GM12878 (cell line): ENCODE data around the gene ZNF43. TPM values are rescaled to one million over a fixed set of nuclear protein-coding genes. Genes with fewer than 3 reads are reported as not detected.

Experiments used
- CBX5 ChIP-seq: sonication (generic); IDR thresholded peaks from 2 replicates; pipeline ENCODE4 v1.6.1; 2016; ENCODE audit warnings: low read depth, moderate library complexity, mild to moderate bottlenecking, inconsistent platforms
- CREB1 ChIP-seq: IDR thresholded peaks from 2 replicates; pipeline ENCODE4 v1.6.1; 2012; ENCODE audit warnings: low read depth, mild to moderate bottlenecking, inconsistent platforms
- EGR1 ChIP-seq, 2 experiments: IDR thresholded peaks; 1 replicate in 1 of 2; 2 replicates in 1 of 2; pipeline ENCODE4 v1.6.1; 2011 to 2012; ENCODE audit warnings: low read depth in 2 of 2, low read length in 2 of 2, borderline replicate concordance in 1 of 2, mild to moderate bottlenecking in 1 of 2, moderate library complexity in 1 of 2
- ESRRA ChIP-seq: IDR thresholded peaks from 2 replicates; pipeline ENCODE4 v1.6.1; 2012; ENCODE audit warnings: mild to moderate bottlenecking, low read length, improper control_type of control experiment
- EZH2 ChIP-seq: IDR thresholded peaks from 2 replicates; pipeline ENCODE4 v1.6.1; 2012; ENCODE audit warnings: low read depth, mild to moderate bottlenecking, control low read depth, inconsistent platforms, low read length, borderline replicate concordance; ENCODE audit not compliant: control insufficient read depth
- FOXM1 ChIP-seq: IDR thresholded peaks from 2 replicates; pipeline ENCODE4 v1.6.1; 2012; ENCODE audit warnings: low read depth, mild to moderate bottlenecking, inconsistent platforms, low read length, moderate library complexity
- HDGF ChIP-seq: fragments of 450-650 bp; IDR thresholded peaks from 2 replicates; pipeline ENCODE4 v1.6.1; 2016; ENCODE audit warnings: antibody characterized with exemption
- KDM1A ChIP-seq: fragments of 200-600 bp; sonication (generic); IDR thresholded peaks from 2 replicates; pipeline ENCODE4 v1.6.1; 2016; ENCODE audit warnings: borderline replicate concordance
- MTA3 ChIP-seq: IDR thresholded peaks from 2 replicates; pipeline ENCODE4 v1.6.1; 2012; ENCODE audit warnings: low read length, inconsistent platforms, borderline replicate concordance
- SP1 ChIP-seq: IDR thresholded peaks from one replicate; pipeline ENCODE4 v1.6.1; 2011; ENCODE audit warnings: low read depth, low read length
- TAF1 ChIP-seq: IDR thresholded peaks from 2 replicates; pipeline ENCODE4 v1.6.1; 2011; ENCODE audit warnings: mild to moderate bottlenecking, low read depth, low read length, borderline replicate concordance
- TCF3 ChIP-seq: IDR thresholded peaks from 2 replicates; pipeline ENCODE4 v1.6.1; 2012; ENCODE audit warnings: low read depth, mild to moderate bottlenecking, low read length, borderline replicate concordance; ENCODE audit not compliant: insufficient read depth
- WRNIP1 ChIP-seq: IDR thresholded peaks from 2 replicates; pipeline ENCODE4 v1.6.1; 2011; ENCODE audit warnings: low read depth, low read length, improper control_type of control experiment, borderline replicate concordance
- ZNF384 ChIP-seq: IDR thresholded peaks from 2 replicates; pipeline ENCODE4 v1.6.1; 2012; ENCODE audit warnings: low read depth, mild to moderate bottlenecking, low read length, improper control_type of control experiment, borderline replicate concordance
- polyA plus RNA-seq, 11 experiments: library from polyadenylated mRNA; depleted of rRNA in 4 of 11; unstranded in 6 of 11; stranded (reverse) in 5 of 11; fragments of >200 nt; fragmentation: Nextera tagmentation in 4 of 11; fragmentation: Illumina TruSeq in 1 of 11; extraction: Ambion mirVana in 4 of 11; extraction: Trizol in 1 of 11; gene quantifications; 1 replicate in 1 of 11; 2 replicates in 10 of 11; pipeline versions ENCODE4 v1.2.1 to v1.2.3, GENCODE V29; 2011 to 2016; ENCODE audit warnings: inconsistent platforms in 2 of 11, missing spikeins in 2 of 11, low read depth in 1 of 11
- total RNA-seq, 4 experiments: library from RNA; depleted of rRNA in 3 of 4; stranded (reverse); fragments of >200 nt in 3 of 4; fragmentation: Illumina TruSeq in 1 of 4; extraction: Trizol in 1 of 4; gene quantifications; 2 replicates each; pipeline versions ENCODE4 v1.2.1 to v1.2.3, GENCODE V29; 2013 to 2021
- TF ChIP-seq, protein P1 (sequence below): fragments of 450-650 bp; IDR thresholded peaks from 2 replicates; pipeline ENCODE4 v1.6.1; 2017; ENCODE audit warnings: mild to moderate bottlenecking, moderate library complexity
- TF ChIP-seq, protein P2 (sequence below): IDR thresholded peaks from 2 replicates; pipeline ENCODE4 v1.6.1; 2012; ENCODE audit warnings: low read length, inconsistent platforms
- TF ChIP-seq, protein P3 (sequence below): fragments of 450-650 bp; formaldehyde crosslinking; IDR thresholded peaks from 2 replicates; pipeline ENCODE4 v1.5.0; 2022; ENCODE audit warnings: mild to moderate bottlenecking, missing genetic modification characterization
- TF ChIP-seq, protein P4 (sequence below): fragments of 450-650 bp; IDR thresholded peaks from 2 replicates; pipeline ENCODE4 v1.6.1; 2017; ENCODE audit warnings: antibody characterized with exemption, mild to moderate bottlenecking, moderate library complexity

Gene ZNF43
- total and polyA plus RNA-seq, 10 of the 15 experiments (the other 5 are each of a cell fraction or from before 2014, with no cell fraction given), result 0.07 to 1.0 (median 0.38) TPM

DNA sequence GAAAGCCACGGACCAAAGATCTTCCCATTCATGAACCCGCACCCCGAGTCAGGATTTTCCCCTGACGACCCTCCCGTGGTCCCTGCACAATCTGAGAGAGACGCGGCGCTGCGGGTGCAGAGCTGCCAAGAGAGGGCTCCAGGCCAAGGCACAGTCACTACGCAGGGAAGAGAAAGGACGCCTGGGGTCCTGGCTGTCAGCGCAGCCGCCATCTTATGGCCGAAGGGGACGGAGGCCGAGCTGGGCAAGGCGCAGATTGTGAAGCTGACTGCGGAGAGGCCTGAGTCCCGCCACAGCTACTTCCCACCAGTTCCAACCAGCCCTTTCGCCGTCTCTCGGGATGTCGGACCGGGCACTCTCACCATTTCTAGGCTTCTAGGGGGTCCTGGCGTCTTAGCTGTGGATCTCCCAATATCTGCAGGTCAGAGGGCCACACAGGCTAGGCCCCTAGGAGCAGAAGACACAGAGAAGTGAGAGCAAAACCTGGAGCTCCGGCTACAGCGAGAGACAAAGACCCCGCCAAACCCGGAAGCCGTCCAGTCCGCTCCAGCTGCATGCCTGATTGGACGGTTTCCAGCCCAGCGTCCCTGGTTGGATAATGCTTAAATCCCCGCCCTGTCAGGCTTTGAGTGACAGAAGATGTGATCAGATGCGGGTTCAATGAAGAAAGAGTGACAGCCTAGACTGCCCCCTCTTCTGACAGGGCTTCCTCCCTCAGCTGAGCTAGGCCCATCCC is 68.7 kb downstream of the ZNF43 start, which contains the start of gene ZNF100 (continued):
- 0 out of 2 replicates have a peak, but pooled peaks have one; percentile 27 for TF ChIP-seq HDGF
- TF ChIP-seq CBX5, result 0 out of 2 replicates have a peak, but pooled peaks have one; percentile 61
- TF ChIP-seq EZH2, result no peak
- TF ChIP-seq KDM1A, result no peak
- no peak for TF ChIP-seq TCF3
- TF ChIP-seq CREB1, result peak; percentile 51; the same call in 1 of the 2 replicates
- no peak for TF ChIP-seq WRNIP1
- no peak for TF ChIP-seq ZNF384
- peak; percentile 96 for TF ChIP-seq SP1
- no peak for TF ChIP-seq ESRRA
- no peak for TF ChIP-seq MTA3
- no peak for TF ChIP-seq FOXM1
- TF ChIP-seq, protein P1, sequence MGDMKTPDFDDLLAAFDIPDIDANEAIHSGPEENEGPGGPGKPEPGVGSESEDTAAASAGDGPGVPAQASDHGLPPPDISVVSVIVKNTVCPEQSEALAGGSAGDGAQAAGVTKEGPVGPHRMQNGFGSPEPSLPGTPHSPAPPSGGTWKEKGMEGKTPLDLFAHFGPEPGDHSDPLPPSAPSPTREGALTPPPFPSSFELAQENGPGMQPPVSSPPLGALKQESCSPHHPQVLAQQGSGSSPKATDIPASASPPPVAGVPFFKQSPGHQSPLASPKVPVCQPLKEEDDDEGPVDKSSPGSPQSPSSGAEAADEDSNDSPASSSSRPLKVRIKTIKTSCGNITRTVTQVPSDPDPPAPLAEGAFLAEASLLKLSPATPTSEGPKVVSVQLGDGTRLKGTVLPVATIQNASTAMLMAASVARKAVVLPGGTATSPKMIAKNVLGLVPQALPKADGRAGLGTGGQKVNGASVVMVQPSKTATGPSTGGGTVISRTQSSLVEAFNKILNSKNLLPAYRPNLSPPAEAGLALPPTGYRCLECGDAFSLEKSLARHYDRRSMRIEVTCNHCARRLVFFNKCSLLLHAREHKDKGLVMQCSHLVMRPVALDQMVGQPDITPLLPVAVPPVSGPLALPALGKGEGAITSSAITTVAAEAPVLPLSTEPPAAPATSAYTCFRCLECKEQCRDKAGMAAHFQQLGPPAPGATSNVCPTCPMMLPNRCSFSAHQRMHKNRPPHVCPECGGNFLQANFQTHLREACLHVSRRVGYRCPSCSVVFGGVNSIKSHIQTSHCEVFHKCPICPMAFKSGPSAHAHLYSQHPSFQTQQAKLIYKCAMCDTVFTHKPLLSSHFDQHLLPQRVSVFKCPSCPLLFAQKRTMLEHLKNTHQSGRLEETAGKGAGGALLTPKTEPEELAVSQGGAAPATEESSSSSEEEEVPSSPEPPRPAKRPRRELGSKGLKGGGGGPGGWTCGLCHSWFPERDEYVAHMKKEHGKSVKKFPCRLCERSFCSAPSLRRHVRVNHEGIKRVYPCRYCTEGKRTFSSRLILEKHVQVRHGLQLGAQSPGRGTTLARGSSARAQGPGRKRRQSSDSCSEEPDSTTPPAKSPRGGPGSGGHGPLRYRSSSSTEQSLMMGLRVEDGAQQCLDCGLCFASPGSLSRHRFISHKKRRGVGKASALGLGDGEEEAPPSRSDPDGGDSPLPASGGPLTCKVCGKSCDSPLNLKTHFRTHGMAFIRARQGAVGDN, result no peak
- TF ChIP-seq, protein P2, sequence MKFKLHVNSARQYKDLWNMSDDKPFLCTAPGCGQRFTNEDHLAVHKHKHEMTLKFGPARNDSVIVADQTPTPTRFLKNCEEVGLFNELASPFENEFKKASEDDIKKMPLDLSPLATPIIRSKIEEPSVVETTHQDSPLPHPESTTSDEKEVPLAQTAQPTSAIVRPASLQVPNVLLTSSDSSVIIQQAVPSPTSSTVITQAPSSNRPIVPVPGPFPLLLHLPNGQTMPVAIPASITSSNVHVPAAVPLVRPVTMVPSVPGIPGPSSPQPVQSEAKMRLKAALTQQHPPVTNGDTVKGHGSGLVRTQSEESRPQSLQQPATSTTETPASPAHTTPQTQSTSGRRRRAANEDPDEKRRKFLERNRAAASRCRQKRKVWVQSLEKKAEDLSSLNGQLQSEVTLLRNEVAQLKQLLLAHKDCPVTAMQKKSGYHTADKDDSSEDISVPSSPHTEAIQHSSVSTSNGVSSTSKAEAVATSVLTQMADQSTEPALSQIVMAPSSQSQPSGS, result no peak
- TF ChIP-seq, protein P3, sequence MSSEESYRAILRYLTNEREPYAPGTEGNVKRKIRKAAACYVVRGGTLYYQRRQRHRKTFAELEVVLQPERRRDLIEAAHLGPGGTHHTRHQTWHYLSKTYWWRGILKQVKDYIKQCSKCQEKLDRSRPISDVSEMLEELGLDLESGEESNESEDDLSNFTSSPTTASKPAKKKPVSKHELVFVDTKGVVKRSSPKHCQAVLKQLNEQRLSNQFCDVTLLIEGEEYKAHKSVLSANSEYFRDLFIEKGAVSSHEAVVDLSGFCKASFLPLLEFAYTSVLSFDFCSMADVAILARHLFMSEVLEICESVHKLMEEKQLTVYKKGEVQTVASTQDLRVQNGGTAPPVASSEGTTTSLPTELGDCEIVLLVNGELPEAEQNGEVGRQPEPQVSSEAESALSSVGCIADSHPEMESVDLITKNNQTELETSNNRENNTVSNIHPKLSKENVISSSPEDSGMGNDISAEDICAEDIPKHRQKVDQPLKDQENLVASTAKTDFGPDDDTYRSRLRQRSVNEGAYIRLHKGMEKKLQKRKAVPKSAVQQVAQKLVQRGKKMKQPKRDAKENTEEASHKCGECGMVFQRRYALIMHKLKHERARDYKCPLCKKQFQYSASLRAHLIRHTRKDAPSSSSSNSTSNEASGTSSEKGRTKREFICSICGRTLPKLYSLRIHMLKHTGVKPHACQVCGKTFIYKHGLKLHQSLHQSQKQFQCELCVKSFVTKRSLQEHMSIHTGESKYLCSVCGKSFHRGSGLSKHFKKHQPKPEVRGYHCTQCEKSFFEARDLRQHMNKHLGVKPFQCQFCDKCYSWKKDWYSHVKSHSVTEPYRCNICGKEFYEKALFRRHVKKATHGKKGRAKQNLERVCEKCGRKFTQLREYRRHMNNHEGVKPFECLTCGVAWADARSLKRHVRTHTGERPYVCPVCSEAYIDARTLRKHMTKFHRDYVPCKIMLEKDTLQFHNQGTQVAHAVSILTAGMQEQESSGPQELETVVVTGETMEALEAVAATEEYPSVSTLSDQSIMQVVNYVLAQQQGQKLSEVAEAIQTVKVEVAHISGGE, result no peak
- TF ChIP-seq EGR1 (IDR thresholded peaks at IDR 0.05; ENCODE audit: borderline replicate concordance in 1 of 2, low read depth in 2 of 2, low read length in 2 of 2), result no peak
- peak; percentile 90 for TF ChIP-seq TAF1
- TF ChIP-seq, protein P4, sequence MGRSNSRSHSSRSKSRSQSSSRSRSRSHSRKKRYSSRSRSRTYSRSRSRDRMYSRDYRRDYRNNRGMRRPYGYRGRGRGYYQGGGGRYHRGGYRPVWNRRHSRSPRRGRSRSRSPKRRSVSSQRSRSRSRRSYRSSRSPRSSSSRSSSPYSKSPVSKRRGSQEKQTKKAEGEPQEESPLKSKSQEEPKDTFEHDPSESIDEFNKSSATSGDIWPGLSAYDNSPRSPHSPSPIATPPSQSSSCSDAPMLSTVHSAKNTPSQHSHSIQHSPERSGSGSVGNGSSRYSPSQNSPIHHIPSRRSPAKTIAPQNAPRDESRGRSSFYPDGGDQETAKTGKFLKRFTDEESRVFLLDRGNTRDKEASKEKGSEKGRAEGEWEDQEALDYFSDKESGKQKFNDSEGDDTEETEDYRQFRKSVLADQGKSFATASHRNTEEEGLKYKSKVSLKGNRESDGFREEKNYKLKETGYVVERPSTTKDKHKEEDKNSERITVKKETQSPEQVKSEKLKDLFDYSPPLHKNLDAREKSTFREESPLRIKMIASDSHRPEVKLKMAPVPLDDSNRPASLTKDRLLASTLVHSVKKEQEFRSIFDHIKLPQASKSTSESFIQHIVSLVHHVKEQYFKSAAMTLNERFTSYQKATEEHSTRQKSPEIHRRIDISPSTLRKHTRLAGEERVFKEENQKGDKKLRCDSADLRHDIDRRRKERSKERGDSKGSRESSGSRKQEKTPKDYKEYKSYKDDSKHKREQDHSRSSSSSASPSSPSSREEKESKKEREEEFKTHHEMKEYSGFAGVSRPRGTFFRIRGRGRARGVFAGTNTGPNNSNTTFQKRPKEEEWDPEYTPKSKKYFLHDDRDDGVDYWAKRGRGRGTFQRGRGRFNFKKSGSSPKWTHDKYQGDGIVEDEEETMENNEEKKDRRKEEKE, result no peak
